Measurements from ENCODE around the gene ISOC2. TPM values are rescaled to one million over a fixed set of nuclear protein-coding genes. Genes with fewer than 3 reads are reported as not detected.
"Not testable (repeated sequence)": the region's sequence is repeated elsewhere in the genome, so short reads cannot be mapped to it uniquely, and the experiment has no call there.

The ISOC2 gene
- total RNA-seq, 1 donor from 2014 or later = 58.7 TPM

GRCh38 chr19:55502197-55502952 is 40.9 kb upstream of the ISOC2 start:
- H3K4me3 ChIP-seq (ENCODE audit: low read depth, low read length) = no peak overlapping the region
- DNase-seq (ENCODE audit: low read depth) = no peak
- TF ChIP-seq CTCF (conservative IDR thresholded peaks at IDR 0.05; ENCODE audit: low read depth, low read length) = no peak

- no peak overlapping the region for H3K4me3 ChIP-seq (ENCODE audit: low read depth, low read length)
- TF ChIP-seq CTCF (conservative IDR thresholded peaks at IDR 0.05; ENCODE audit: low read depth, low read length) = no peak
- no peak for DNase-seq (ENCODE audit: low read depth)
Measured at GRCh38 chr19:55500368-55500952, 39.0 kb upstream of the ISOC2 start.

GRCh38 chr19:55498246-55498840 is 36.9 kb upstream of the ISOC2 start:
- no peak overlapping the region for H3K4me3 ChIP-seq (ENCODE audit: low read depth, low read length)
- no peak for DNase-seq (ENCODE audit: low read depth)
- TF ChIP-seq CTCF (conservative IDR thresholded peaks at IDR 0.05; ENCODE audit: low read depth, low read length) = no peak

GRCh38 chr19:55497763-55498162 is 36.3 kb upstream of the ISOC2 start:
- no peak for TF ChIP-seq CTCF (conservative IDR thresholded peaks at IDR 0.05; ENCODE audit: low read depth, low read length)
- no peak for DNase-seq (ENCODE audit: low read depth)
- H3K4me3 ChIP-seq (ENCODE audit: low read depth, low read length) = no peak overlapping the region

- DNase-seq (ENCODE audit: low read depth); H3K4me3 ChIP-seq (ENCODE audit: low read depth, low read length): not testable (repeated sequence)
Measured at GRCh38 chr19:55496820-55497219, 35.4 kb upstream of the ISOC2 start.

- TF ChIP-seq CTCF (conservative IDR thresholded peaks at IDR 0.05; ENCODE audit: low read depth, low read length) = no peak
- no peak overlapping the region for H3K4me3 ChIP-seq (ENCODE audit: low read depth, low read length)
- no peak for DNase-seq (ENCODE audit: low read depth)
Measured at GRCh38 chr19:55495646-55496349, 34.4 kb upstream of the ISOC2 start.

GRCh38 chr19:55494172-55494761 is 32.8 kb upstream of the ISOC2 start:
- no peak for TF ChIP-seq CTCF (conservative IDR thresholded peaks at IDR 0.05; ENCODE audit: low read depth, low read length)
- no peak for DNase-seq (ENCODE audit: low read depth)
- peak overlapping the region; percentile 33 for H3K4me3 ChIP-seq (ENCODE audit: low read depth, low read length)
